ENCODE data around the gene TMIGD2.
A peak's percentile ranks its signal among the peaks of the same experiment; 100 is the strongest.

TMIGD2 gene

GRCh38 chr19:4327252-4327876 is 25.2 kb upstream of the TMIGD2 start:
- peak in 1 of 2 donors; percentile 40 for DNase-seq (ENCODE audit: low read depth in 1 of 2, low spot score in 1 of 2)

- no peak for DNase-seq (ENCODE audit: low read depth in 1 of 2, low spot score in 1 of 2)
Measured at GRCh38 chr19:4326837-4327251, 24.7 kb upstream of the TMIGD2 start.

- no peak for DNase-seq (ENCODE audit: low read depth in 1 of 2, low spot score in 1 of 2)
Measured at GRCh38 chr19:4326215-4326836, 24.1 kb upstream of the TMIGD2 start.

GRCh38 chr19:4324228-4324627 is 22.0 kb upstream of the TMIGD2 start:
- DNase-seq (ENCODE audit: low read depth in 1 of 2, low spot score in 1 of 2), result no peak

- no peak for DNase-seq (ENCODE audit: low read depth in 1 of 2, low spot score in 1 of 2)
Measured at GRCh38 chr19:4323692-4324091, 21.5 kb upstream of the TMIGD2 start.

GRCh38 chr19:4322942-4323665 is 20.9 kb upstream of the TMIGD2 start:
- no peak for DNase-seq (ENCODE audit: low read depth in 1 of 2, low spot score in 1 of 2)

- DNase-seq (ENCODE audit: low read depth in 1 of 2, low spot score in 1 of 2), result no peak
Measured at GRCh38 chr19:4320419-4320818, 18.2 kb upstream of the TMIGD2 start.

GRCh38 chr19:4319067-4319718 is 17.0 kb upstream of the TMIGD2 start:
- DNase-seq (ENCODE audit: low read depth in 1 of 2, low spot score in 1 of 2), result no peak

GRCh38 chr19:4318460-4318859 is 16.3 kb upstream of the TMIGD2 start:
- DNase-seq (ENCODE audit: low read depth in 1 of 2, low spot score in 1 of 2), result no peak

GRCh38 chr19:4316956-4317355 is 14.8 kb upstream of the TMIGD2 start:
- DNase-seq (ENCODE audit: low read depth in 1 of 2, low spot score in 1 of 2), result no peak

- no peak for DNase-seq (ENCODE audit: low read depth in 1 of 2, low spot score in 1 of 2)
Measured at GRCh38 chr19:4313847-4314490, 11.8 kb upstream of the TMIGD2 start.

GRCh38 chr19:4310247-4311121 is 8.3 kb upstream of the TMIGD2 start:
- no peak for DNase-seq (ENCODE audit: low read depth in 1 of 2, low spot score in 1 of 2)

- no peak for DNase-seq (ENCODE audit: low read depth in 1 of 2, low spot score in 1 of 2)
Measured at GRCh38 chr19:4305659-4306058, 3.5 kb upstream of the TMIGD2 start.

- DNase-seq (ENCODE audit: low read depth in 1 of 2, low spot score in 1 of 2), result no peak
Measured at GRCh38 chr19:4305257-4305612, 3.0 kb upstream of the TMIGD2 start.

GRCh38 chr19:4304538-4305256 is 2.5 kb upstream of the TMIGD2 start, which contains the start of gene FSD1:
Gene FSD1 (plus strand): TSS chr19:4304598. CDS start chr19:4304747, 149 bp downstream.
- peak in 1 of 2 donors; percentile 36 for DNase-seq (ENCODE audit: low read depth in 1 of 2, low spot score in 1 of 2)

GRCh38 chr19:4303819-4304537 is 1.8 kb upstream of the TMIGD2 start:
- no peak for DNase-seq (ENCODE audit: low read depth in 1 of 2, low spot score in 1 of 2)

- no peak for DNase-seq (ENCODE audit: low read depth in 1 of 2, low spot score in 1 of 2)
Measured at GRCh38 chr19:4301590-4302242, 473 bp downstream of the TMIGD2 start.

- no peak for DNase-seq (ENCODE audit: low read depth in 1 of 2, low spot score in 1 of 2)
Measured at GRCh38 chr19:4300589-4300988, 1.6 kb downstream of the TMIGD2 start.
